ENCODE measurements around the gene TPSAB1. TPM values are rescaled to one million over a fixed set of nuclear protein-coding genes. Genes with fewer than 3 reads are reported as not detected.

The TPSAB1 gene
- total and polyA plus RNA-seq, 4 donors, result 0.23 to 10.8 (median 1.2) TPM

GRCh38 chr16:1282324-1282973 is 41.9 kb downstream of the TPSAB1 start (continued):
- TF ChIP-seq ZBTB33 (IDR thresholded peaks at IDR 0.05), result no peak

GRCh38 chr16:1283296-1283695 is 42.8 kb downstream of the TPSAB1 start:
- Histone ChIP-seq H3K27me3 (ENCODE audit: control insufficient read depth in 4 of 4, insufficient read depth in 4 of 4, low read length in 3 of 4) (no peaks in the 10 kb centered on the region), H3K9me3 (ENCODE audit: control insufficient read depth in 4 of 4, low read length in 3 of 4) (no peaks in the 10 kb centered on the region), H3K9ac (ENCODE audit: low read depth in 1 of 2, low read length in 2 of 2) (no peak overlapping the region), H3K4me3 (ENCODE audit: low read depth in 1 of 3, low read length in 3 of 3) (no peak overlapping the region), H3K4me1 (ENCODE audit: control insufficient read depth in 4 of 4, insufficient read depth in 4 of 4, low read length in 3 of 4) (no peaks in the 10 kb centered on the region), H3K36me3 (ENCODE audit: control insufficient read depth in 4 of 4, insufficient read depth in 3 of 4, low read depth in 1 of 4, low read length in 3 of 4) (no peaks in the 10 kb centered on the region), H3K27ac (ENCODE audit: low read depth in 1 of 2, low read length in 2 of 2) (no peak overlapping the region)
- TF ChIP-seq HNF4G (IDR thresholded peaks at IDR 0.05) (no peak), RAD21 (IDR thresholded peaks at IDR 0.05) (no peak), SP1 (IDR thresholded peaks at IDR 0.05) (no peak), HNF4A (conservative IDR thresholded peaks at IDR 0.05) (no peak), GABPA (IDR thresholded peaks at IDR 0.05 in 1 of 2, conservative IDR thresholded peaks at IDR 0.05 in 1 of 2) (no peak), CTCF (IDR thresholded peaks at IDR 0.05; ENCODE audit: low read depth, low read length, missing input control) (no peak), ZBTB33 (IDR thresholded peaks at IDR 0.05) (no peak), EGR1 (IDR thresholded peaks at IDR 0.05; ENCODE audit: low read depth in 2 of 2) (no peak), TAF1 (conservative IDR thresholded peaks at IDR 0.05) (no peak), NR2F2 (IDR thresholded peaks at IDR 0.05) (no peak), ATF3 (IDR thresholded peaks at IDR 0.05) (no peak), FOXA1 (IDR thresholded peaks at IDR 0.05) (no peak), JUND (IDR thresholded peaks at IDR 0.05) (no peak), FOXA2 (IDR thresholded peaks at IDR 0.05) (no peak), RXRA (IDR thresholded peaks at IDR 0.05) (no peak)
- no peak for DNase-seq (ENCODE audit: low spot score)
- WGBS, result 63% methylated on average over 17 of the region's 17 CpGs
